AG20443 (cell line): ENCODE data around the gene POLR2F.

Experiments used
- DNase-seq: peaks from one replicate; pipeline ENCODE4 v3.0.0; 2012; ENCODE audit warnings: low spot score, mixed read lengths

The POLR2F gene

DNA sequence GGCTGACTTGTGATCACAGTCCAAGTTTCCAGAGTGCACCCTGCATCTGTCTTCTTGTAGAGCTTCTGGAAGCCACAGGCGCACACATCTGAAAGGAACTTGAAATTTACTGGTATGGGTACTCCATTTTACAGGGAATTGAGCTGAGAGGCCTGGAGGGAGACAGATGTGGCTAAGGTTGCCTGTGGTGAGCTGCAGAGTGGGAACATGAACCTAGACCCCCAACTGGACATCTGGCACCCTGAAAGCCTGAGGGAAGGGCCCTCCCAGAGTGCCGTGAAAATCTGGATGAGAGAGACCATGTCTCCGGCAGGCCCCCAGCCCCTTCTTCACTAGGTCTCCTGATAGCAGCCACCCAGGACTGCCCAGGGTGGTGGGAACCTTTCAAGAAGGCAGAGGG lies 53.4 kb downstream of the POLR2F start:
- no peak for DNase-seq

DNA sequence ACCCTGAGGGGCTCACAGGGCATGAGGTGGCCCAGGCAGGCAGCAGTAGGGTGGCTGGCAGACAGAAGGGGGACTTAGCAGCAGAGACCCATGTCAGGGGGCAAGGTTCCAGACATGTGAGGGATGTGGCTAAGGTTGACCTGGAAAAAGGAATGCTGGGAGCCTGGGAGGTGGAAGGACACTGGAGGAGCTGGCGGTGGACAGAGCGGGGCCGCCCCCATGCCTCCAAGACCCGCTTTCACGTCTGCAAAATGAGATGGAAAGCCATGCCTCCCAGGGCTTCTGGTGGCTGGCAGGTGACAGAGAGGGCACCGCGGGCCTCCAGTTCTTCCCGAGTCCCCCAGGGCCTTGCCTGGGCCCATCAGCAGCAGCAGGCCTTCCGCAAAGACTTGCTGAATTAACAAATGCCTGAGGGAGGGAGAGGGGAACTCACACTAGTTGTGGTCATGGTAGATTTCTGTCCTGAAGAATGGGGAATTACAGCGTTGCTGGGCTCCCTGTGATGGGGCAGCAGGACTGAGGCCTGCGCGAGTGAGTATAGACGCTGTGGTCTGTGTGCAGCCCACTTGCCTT lies 53.9 kb downstream of the POLR2F start:
- no peak for DNase-seq

DNA sequence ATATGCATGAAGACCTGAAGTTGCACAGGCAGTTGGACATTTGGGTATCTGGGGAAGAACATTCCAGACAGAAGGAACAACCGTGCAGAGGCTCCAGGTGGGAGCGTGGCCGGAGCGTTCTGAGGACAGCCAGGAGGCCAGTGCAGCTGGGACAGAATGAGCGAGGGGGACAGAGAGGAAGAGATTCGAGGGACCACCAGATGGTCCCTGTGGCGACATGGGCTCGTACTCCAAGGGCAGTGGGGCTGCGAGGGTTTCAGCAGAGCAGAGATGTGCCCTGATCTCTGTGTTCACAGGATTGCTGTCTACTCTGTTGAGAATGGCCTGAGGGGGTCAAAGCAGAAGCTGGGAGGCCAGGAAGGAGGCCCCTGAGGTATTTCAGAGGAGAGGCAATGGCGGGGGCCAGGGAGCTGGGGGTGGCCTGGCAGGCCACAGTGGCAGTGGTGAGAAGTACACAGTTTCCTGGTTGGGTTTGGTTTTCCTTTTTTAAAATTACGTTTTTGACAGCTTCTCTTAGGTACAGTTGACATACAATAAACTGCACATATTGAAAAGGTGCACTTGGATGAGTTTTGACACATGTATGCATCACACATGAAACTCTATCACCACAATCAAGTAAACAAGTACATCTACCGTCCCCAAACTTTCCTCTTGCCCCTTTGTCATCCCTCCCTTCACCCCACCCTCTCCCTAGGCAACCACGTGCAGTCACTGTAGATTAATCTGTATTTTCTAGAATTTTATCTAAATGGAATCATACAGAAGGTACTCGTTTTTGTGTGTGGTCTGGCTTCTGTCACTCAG lies 55.7 kb downstream of the POLR2F start:
- no peak for DNase-seq

- no peak for DNase-seq
Measured at GRCh38 chr22:38012604-38013072, 59.1 kb downstream of the POLR2F start.

DNA sequence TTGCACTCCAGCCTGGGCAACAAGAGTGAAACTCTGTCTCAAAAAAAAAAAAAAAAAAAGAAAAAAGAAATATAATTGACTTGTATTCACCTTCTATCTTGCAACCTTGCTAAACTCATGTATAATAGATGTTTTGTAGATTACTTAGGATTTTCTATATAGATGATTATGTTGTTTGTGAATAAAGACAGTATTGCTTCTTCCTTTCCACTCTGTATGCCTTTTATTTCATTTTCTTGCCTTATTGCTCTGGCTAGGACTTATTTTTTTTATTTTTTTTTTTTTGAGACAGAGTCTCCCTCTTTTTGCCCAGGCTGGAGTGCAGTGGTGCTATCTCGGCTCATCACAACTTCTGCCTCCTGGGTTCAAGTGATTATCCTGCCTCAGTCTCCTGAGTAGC lies 60.6 kb downstream of the POLR2F start:
- DNase-seq = no peak

- peak; percentile 67 for DNase-seq
Measured at GRCh38 chr22:38016182-38017151, 63.0 kb downstream of the POLR2F start.

DNA sequence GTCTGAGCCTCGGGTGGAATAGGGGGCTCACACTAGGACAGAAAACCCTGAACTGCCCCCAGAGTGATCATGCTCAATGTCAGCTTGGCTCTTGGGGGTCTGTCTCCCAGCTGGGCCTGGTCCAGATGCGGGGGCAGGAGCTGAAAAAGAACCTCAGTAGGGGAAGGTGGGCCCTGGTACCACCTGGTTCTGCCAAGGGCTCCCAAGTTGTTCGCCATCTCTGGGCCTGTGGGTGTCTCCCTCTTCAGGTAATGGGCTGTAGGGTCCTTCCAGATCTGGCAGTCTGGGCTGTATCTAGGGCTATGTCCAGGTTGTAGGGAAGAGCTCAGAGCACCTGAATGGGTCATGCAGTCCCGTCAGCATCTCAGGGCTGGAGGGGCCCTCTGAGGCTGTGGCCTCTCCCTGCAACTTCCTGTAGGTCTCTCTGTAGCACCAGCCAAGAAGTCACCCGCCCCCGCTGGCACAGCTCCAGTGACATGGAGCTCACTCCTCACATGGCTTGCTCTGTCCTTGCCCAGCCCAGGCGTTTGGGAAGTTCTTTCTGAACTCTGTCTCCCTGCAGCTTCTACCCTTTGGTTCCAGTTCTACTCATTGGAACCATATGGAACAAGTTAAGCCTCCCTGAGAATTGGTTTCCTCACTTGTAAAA lies 63.9 kb downstream of the POLR2F start:
- DNase-seq = peak; percentile 81

- DNase-seq = no peak
Measured at GRCh38 chr22:38017939-38018885, 64.7 kb downstream of the POLR2F start.
